Midbrain (tissue), 1 donor: ENCODE data around the gene CANT1.

Experiments
- DNase-seq: peaks from one replicate; lab custom pipeline; 2025; lab: John Stamatoyannopoulos, UW

Gene CANT1

DNA sequence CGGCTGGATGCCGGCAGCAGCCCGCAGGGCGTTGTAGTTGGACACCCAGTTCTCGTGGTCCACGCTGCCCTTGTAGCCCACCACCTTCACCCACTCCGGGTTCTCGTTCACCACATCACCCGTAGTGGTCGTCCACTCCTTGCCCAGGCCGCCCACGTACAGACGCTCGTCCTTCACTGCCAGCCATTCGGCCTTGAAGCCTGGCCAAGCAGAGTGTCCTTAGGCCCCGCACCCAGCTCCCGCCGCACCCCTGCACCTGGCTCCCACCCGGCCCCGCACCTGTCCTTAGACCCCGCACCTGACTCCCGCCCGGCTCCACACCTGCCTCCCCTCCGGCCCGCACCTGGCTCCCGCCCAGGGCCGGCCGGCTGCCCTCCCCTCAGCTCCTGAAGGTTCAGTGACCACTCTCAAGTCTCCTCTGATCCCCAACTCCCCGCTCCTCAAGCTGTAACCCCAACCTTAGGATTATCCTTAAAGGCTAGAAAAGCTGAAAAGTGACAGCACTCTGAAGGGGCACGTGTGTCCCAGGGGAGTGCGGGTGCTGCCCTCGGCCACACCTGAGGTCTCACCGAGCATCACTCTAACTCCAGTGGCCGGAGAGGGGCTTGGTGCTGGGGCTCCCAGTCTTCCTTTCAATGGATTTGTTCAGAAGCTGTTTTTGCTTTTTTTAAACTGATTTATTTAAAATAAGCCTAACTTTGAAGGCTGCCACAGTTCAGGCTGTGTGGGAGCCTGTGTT lies 14.4 kb downstream of the CANT1 start:
- no peak for DNase-seq

- no peak for DNase-seq
Observed at GRCh38 chr17:78993981-78994671, 15.4 kb downstream of the CANT1 start.

GRCh38 chr17:78993241-78993956 lies 16.2 kb downstream of the CANT1 start:
- peak; percentile 54 for DNase-seq

DNA sequence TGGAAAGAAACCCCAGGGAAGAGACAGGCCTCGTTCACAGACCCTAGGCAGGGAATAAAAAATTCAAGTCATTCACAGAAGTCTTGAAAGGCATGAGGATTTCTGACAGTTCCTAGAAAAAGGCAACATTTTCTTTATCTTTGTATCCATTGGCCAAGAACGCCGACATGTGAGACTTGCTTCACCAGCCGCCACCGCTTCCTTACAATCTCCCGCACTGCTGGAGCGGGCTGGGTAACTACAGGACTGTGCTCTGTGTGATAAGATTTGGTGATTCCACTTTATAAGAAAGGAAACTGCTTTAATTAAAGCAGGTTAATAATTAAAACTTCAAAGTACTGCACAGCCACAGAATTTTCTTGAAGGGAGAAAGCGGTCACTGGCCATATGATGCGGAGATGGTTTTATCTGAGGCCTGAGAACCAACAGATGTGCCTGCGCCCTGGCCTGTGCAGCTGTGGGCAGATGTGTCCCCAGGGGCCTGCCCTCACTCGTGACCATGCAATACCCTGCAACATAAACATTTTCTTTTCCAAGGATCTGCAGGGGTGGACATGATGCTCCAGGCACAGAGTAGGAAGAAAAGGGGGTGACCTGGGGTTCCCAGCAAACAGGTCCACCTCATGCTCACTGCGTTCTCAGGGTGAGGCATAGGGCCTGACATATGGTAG lies 16.9 kb downstream of the CANT1 start:
- DNase-seq = no peak

DNA sequence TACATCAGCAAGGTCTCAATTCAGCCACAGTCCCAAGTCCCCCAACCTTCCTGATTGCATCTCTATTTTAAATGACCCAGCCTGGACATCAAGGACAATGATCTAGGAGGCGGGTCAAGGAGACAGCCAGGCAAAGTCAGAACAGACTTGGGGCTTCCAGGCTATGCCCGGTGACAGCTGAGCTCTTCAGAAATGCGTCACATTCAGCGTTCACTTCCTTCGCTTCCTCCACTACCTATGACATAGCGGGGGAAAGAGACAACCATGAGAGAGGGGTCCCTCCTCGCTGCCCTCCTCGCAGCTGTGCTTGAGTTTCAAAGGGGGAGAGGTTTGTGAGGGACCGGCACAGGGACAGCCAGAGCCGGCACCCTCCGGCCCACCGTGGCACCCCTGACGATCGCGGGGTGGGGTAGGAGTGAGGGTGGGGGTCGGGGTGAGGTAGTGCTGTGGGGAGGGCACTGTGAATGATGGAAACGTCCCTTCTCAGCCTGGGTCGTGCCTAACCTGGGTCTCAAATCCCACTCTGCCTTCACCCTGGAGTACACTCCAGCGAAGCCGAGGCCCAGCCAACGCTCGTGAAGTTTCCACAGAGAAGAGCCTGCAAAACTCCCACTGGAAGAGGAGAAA lies 17.5 kb downstream of the CANT1 start:
- DNase-seq = no peak

DNA sequence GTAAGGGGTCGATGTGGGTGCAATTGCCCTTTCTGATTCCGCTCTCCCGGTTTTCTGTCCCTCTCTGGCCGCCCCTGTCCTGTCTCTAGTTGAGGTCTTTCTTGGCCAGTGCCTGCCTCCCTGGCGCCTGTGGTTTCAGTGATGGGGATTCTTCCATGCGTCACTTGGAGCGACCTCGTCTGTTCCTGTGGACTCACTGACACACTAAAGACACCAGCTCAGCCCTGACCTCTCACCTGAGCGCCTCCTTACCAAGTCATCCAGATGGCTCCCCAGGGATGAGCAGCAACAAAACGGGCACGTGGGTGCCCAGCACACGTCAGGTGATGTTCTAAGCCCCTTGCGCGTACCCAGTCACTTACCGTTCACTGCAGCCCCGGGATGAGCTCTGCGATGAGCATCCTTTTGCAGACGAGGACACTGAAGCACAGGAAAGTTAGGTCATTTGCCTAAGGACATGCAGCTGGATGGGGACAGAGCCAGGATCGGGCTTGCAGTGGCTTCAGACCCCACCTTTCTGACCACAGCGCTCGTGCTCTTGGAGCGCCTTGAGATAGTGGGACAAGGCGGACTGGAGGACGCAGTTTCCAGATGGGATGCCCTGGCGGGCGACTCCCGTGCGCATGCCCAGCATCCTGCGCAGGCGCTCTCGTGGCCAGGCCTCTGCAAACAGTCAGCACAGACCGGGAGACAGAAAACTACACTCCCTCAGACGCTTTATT lies 18.4 kb downstream of the CANT1 start:
- DNase-seq = no peak

DNA sequence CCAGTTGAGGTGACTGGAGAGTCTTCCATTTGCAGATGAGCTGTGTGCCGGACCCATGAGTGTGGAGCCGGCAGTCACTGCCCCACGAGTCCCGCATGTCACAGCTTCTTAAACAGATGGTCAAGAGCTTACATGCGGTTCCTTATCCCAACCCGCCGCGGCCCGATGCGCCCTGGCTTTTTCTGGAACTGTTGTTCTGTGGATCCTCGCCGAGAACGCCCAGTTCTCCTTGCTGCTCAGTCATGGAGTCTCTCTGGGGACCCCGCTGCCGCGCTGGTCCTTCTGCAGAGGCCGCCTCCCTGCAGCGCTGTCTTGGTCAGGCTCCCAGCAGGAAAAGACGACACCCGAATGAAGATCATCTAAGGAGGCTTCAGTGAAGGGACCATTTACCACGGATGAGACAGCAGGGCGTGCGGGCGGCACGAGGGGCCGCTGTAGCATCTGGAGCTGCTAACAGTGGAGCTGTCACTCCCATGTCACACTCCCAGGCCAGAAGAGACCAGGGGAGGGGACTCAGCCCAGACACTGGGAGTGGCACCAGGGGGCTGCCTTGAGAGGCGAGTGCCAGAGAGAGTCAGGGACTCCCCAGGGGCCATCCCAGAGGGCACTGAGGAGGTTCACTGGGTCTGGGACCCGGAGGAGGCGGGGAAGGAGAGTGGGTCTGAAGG lies 19.1 kb downstream of the CANT1 start:
- no peak for DNase-seq

DNA sequence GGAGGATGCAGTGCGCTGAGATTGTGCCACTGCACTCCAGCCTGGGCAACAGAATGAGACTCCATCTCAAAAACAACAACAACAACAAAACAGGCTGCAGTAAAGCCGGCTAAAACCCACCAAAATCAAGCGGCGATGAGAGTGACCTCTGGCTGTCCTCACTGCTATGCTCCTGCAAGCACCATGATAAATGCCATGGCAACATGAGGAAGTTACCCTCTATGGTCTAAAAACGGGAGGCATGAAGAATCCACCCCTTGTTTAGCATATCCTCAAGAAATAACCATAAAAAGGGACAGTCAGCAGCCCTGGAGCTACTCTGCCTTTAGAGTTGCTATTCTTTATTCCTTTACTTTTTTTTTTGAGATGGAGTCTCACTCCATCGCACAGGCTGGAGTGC lies 21.4 kb downstream of the CANT1 start:
- DNase-seq = no peak

- DNase-seq = no peak
Observed at GRCh38 chr17:78986649-78987328, 22.8 kb downstream of the CANT1 start.

- DNase-seq = no peak
Observed at GRCh38 chr17:78986048-78986648, 23.4 kb downstream of the CANT1 start.

DNA sequence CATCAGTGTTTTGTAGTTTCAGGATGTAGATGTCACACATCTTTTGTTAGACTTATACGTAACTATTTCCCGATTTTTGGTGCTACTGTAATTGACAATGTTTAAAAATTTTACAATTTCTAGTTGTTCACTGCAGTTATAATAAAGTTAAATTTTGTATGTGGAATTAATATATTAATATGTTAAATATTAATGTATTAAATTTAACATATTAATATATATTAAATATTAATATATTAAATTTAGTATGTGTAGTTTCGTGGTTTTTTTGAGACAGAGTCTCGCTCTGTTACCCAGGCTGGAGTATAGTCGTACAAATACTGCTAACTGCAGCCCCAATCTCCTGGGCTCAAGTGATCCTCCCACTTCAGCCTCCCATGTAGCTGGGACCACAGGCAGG lies 24.2 kb downstream of the CANT1 start:
- no peak for DNase-seq

DNA sequence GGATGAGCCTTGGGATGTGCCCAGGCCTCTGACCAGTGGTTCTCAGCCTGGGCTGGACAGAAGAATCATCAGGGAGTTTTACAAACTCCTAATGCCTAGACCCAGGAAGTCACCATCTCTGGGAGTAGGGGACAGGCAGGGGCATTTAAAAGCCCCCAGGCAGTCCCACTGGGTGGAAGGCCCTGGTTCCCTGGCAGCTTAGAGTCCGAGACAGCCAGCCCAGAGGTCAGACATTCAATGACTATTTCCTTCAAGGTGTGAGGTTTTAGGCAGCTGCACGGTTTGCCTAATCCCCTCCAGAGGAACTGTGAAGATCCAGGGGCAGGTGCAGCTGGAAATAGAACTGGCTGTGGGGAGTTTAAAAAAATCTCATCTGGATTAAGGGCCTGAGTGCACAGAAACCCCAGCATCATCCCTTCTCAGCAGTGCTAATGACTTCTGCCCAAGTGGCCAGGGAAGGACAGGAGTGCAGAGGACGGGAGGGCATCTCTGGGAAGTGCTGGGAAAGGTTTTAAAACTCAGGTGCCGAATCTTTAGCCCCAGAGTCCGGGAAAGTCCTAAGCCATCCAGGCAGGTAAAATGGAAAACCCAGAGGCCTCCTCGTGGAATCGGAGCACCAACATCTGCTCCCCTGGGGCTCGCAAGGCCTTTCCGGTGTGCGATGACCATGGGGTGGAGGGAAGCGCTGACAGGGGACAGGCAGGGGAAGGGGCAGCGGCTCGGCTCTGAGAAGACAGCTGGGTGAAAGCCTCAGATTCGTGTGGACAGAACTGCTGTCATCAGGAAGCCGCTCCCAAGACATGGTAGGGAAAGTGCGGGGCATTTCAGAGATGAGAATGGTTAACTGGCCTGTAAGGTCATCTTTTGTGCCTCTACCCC lies 28.3 kb downstream of the CANT1 start:
- no peak for DNase-seq

- no peak for DNase-seq
Observed at GRCh38 chr17:78980624-78980972, 29.0 kb downstream of the CANT1 start.

- peak; percentile 88 for DNase-seq
Observed at GRCh38 chr17:78979780-78980623, 29.6 kb downstream of the CANT1 start, which contains the start of gene LGALS3BP. TSS of gene LGALS3BP (minus strand) at chr17:78979923. CDS start at chr17:78977191, 2,732 bp downstream.

DNA sequence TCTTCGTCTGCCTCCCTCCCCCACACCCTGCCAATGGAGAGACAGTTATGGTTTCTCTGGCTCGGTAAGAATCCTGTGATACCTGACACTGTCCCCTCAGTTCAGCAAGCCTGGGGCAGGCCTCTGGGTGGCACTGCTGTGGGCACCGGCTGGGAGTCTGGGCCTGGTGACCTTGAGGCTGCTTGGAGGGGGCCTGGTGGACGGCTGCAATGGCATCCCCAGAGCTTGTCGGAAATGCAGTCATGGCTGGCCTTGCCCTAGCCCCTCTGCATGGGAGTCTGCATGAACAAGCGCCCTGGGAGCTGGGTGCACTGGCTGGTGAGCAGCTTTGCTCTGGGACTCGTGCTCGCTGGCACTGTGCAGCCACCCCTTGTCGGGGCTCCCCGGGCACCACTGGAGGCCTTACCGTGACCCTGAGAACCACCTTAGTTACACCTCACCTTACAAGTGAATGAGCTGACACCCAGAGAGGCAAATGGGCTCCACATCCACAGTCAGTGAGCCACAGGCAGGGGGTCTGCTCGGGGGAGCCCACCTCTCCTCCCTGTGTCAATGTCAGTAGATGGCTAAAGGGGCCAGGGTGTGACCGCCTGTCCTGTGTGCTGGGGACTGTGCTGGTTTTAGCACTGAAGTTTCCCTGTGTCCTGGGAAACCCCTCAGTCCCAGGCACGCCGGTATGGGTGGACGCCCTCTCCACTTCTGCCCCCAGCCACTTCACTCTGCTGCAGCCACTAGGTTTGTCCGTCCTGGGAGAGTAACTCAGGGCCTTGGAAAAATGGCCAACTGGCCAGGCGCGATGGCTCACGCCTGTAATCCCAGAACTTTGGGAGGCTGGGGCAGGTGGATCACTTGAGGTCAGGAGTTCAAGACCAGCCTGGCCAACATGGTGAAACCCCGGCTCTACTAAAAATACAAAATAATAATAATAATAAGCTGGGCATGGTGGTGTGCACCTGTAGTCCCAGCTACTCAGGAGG lies 31.3 kb downstream of the CANT1 start:
- DNase-seq = no peak

DNA sequence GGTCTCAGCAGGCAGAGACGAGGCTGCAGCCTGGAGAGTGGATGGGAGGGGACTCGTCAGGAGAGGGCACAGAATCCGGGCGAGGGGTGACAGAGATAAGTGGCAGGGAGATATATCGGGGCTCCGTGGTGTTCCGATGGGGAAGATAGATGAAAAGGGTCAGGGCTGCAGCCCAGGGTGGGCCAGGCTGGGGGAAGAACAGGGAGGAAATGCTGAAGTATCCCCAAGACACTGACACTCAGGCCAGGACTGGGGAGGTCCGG lies 32.0 kb downstream of the CANT1 start:
- no peak for DNase-seq
